DND-41 (cell line): ENCODE data around the gene STPG4.

Experiments
- ATAC-seq: fragments of 200-7000 bp; cut with Tn5 transposase; 3 replicates; pipeline ENCODE4 v1.9.1; 2021; ENCODE audit warnings: low read depth; ENCODE audit not compliant: insufficient read depth
- DNase-seq: peaks from one replicate; pipeline ENCODE4 v3.0.0-alpha.2; 2020
- H2AFZ ChIP-seq: 2 replicates; pipeline ENCODE4 v1.6.0; 2012; ENCODE audit warnings: low read depth, low read length
- H3K27ac ChIP-seq: 2 replicates; pipeline ENCODE4 v1.5.1; 2012; ENCODE audit warnings: low read length, inconsistent platforms
- H3K27me3 ChIP-seq: fragments of 200-600 bp; sonication (generic); 2 replicates; pipeline ENCODE4 v1.6.0; 2012; ENCODE audit warnings: low read length, mild to moderate bottlenecking, inconsistent platforms; ENCODE audit not compliant: insufficient read depth, poor library complexity
- H3K36me3 ChIP-seq: 2 replicates; pipeline ENCODE4 v1.5.1; 2012; ENCODE audit warnings: low read length, inconsistent platforms; ENCODE audit not compliant: insufficient read depth
- H3K4me1 ChIP-seq: 2 replicates; pipeline ENCODE4 v1.5.1; 2012; ENCODE audit warnings: mild to moderate bottlenecking, low read length; ENCODE audit not compliant: insufficient read depth
- H3K4me2 ChIP-seq: 2 replicates; pipeline ENCODE4 v1.6.0; 2012; ENCODE audit warnings: mild to moderate bottlenecking, moderate library complexity, low read length, inconsistent platforms; ENCODE audit not compliant: insufficient read depth
- H3K4me3 ChIP-seq, 2 experiments: fragments of 200-600 bp in 1 of 2; shearing (Covaris generic) in 1 of 2; 2 replicates each; pipeline ENCODE4 v1.5.1; 2012 to 2016; ENCODE audit warnings: inconsistent platforms in 2 of 2, low read length in 2 of 2, mild to moderate bottlenecking in 2 of 2, low read depth in 1 of 2, moderate library complexity in 1 of 2
- H3K79me2 ChIP-seq: 2 replicates; pipeline ENCODE4 v1.6.0; 2012; ENCODE audit warnings: low read length, inconsistent platforms; ENCODE audit not compliant: insufficient read depth
- H3K9ac ChIP-seq: 2 replicates; pipeline ENCODE4 v1.6.0; 2012; ENCODE audit warnings: low read depth, mild to moderate bottlenecking, inconsistent platforms, low read length, moderate library complexity
- H3K9me3 ChIP-seq: 2 replicates; pipeline ENCODE4 v1.5.1; 2012; ENCODE audit warnings: low read length, moderate library complexity, mild to moderate bottlenecking, inconsistent platforms; ENCODE audit not compliant: insufficient read depth, severe bottlenecking
- H4K20me1 ChIP-seq: 2 replicates; pipeline ENCODE4 v1.6.0; 2012; ENCODE audit warnings: low read length; ENCODE audit not compliant: insufficient read depth
- EZH2 ChIP-seq: IDR thresholded peaks from 3 replicates; pipeline ENCODE4 v1.6.1; 2012; ENCODE audit warnings: borderline replicate concordance, low read depth, mild to moderate bottlenecking, moderate library complexity, low read length, inconsistent platforms; ENCODE audit not compliant: severe bottlenecking
- TF ChIP-seq, protein P1 (sequence below): IDR thresholded peaks from 2 replicates; pipeline ENCODE4 v1.5.1; 2012; ENCODE audit warnings: borderline replicate concordance, low read length, moderate library complexity, mild to moderate bottlenecking; ENCODE audit not compliant: poor library complexity, severe bottlenecking; ENCODE audit errors: extremely low read depth

Gene STPG4

GRCh38 chr2:47073217-47073616 is 81.9 kb downstream of the STPG4 start:
- H3K9me3 ChIP-seq, result no peaks in the 10 kb centered on the region
- no peak for ATAC-seq
- DNase-seq, result no peak
- no peaks in the 10 kb centered on the region for H3K27me3 ChIP-seq
- no peak overlapping the region for H2AFZ ChIP-seq
- peaks cover 20% of the 10 kb centered on the region; the same call in 1 of the 2 replicates for H4K20me1 ChIP-seq
- H3K27ac ChIP-seq, result no peak overlapping the region
- H3K4me3 ChIP-seq, result no peak overlapping the region
- peaks cover 62% of the 10 kb centered on the region for H3K36me3 ChIP-seq
- H3K4me1 ChIP-seq, result no peaks in the 10 kb centered on the region
- H3K4me2 ChIP-seq, result no peak overlapping the region
- TF ChIP-seq EZH2, result no peak
- TF ChIP-seq, protein P1, sequence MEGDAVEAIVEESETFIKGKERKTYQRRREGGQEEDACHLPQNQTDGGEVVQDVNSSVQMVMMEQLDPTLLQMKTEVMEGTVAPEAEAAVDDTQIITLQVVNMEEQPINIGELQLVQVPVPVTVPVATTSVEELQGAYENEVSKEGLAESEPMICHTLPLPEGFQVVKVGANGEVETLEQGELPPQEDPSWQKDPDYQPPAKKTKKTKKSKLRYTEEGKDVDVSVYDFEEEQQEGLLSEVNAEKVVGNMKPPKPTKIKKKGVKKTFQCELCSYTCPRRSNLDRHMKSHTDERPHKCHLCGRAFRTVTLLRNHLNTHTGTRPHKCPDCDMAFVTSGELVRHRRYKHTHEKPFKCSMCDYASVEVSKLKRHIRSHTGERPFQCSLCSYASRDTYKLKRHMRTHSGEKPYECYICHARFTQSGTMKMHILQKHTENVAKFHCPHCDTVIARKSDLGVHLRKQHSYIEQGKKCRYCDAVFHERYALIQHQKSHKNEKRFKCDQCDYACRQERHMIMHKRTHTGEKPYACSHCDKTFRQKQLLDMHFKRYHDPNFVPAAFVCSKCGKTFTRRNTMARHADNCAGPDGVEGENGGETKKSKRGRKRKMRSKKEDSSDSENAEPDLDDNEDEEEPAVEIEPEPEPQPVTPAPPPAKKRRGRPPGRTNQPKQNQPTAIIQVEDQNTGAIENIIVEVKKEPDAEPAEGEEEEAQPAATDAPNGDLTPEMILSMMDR, result no peak
- H3K9ac ChIP-seq, result no peak overlapping the region
- no peaks in the 10 kb centered on the region for H3K79me2 ChIP-seq

DNA sequence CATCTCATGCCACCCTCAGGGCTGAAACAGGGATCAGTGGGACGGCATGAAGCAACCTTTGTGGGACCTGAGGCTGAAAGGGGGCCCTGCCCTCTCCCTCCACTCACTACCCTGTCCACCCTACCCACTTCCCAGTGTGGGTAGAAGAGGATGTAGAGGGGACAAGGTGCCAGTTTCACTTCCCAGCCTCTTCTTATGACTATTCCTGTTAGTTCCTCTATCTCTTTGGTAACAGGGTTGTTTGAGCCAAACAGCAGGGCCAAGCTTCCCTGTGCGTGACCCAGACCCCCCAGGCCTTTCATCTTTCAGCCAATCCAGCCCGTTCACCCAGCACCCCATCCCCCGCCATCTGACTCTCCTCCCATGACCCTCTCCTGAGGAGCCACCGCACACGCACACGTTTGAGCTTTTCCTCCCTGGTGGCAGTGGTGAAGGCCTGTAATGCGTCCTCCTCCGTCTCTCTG is 82.3 kb downstream of the STPG4 start:
- Histone ChIP-seq H3K79me2 (no peaks in the 10 kb centered on the region), H3K36me3 (peaks cover 66% of the 10 kb centered on the region), H2AFZ (no peak overlapping the region), H3K9me3 (no peaks in the 10 kb centered on the region), H3K4me1 (no peaks in the 10 kb centered on the region), H4K20me1 (peaks cover 22% of the 10 kb centered on the region; the same call in 1 of the 2 replicates), H3K4me3 (no peak overlapping the region), H3K27ac (no peak overlapping the region), H3K4me2 (no peak overlapping the region), H3K27me3 (no peaks in the 10 kb centered on the region), H3K9ac (no peak overlapping the region)
- no peak for TF ChIP-seq EZH2
- TF ChIP-seq, protein P1, result no peak
- DNase-seq (no peak), ATAC-seq (no peak)

- Histone ChIP-seq H4K20me1 (peaks cover 22% of the 10 kb centered on the region; the same call in 1 of the 2 replicates), H3K4me3 (no peak overlapping the region), H3K4me2 (no peak overlapping the region), H3K4me1 (no peaks in the 10 kb centered on the region), H3K27me3 (no peaks in the 10 kb centered on the region), H2AFZ (no peak overlapping the region), H3K9me3 (no peaks in the 10 kb centered on the region), H3K9ac (no peak overlapping the region), H3K36me3 (peaks cover 72% of the 10 kb centered on the region), H3K27ac (no peak overlapping the region), H3K79me2 (no peaks in the 10 kb centered on the region)
- TF ChIP-seq, protein P1, result no peak
- TF ChIP-seq EZH2, result no peak
- ATAC-seq (no peak), DNase-seq (no peak)
These were observed 83.0 kb downstream of the STPG4 start for GRCh38 chr2:47072018-47072691.
